Colonic mucosa (tissue), 4 donors: Measurements from ENCODE around the gene MED7. TPM values are rescaled to one million over a fixed set of nuclear protein-coding genes. Genes with fewer than 3 reads are reported as not detected.
"Not testable (repeated sequence)": the region's sequence is repeated elsewhere in the genome, so short reads cannot be mapped to it uniquely, and the experiment has no call there.

Source experiments
- DNase-seq: peaks from one replicate; pipeline ENCODE4 v3.0.0-alpha.2; 2020
- H3K27ac ChIP-seq: fragments of 200-600 bp; one replicate; pipeline ENCODE4 v1.8.0; 2021
- H3K27me3 ChIP-seq: fragments of 200-600 bp; one replicate; pipeline ENCODE4 v1.8.0; 2021
- H3K36me3 ChIP-seq: fragments of 200-600 bp; one replicate; pipeline ENCODE4 v1.8.0; 2021
- H3K4me1 ChIP-seq: fragments of 200-600 bp; one replicate; pipeline ENCODE4 v1.8.0; 2021; ENCODE audit warnings: mild to moderate bottlenecking
- H3K4me3 ChIP-seq: fragments of 200-600 bp; one replicate; pipeline ENCODE4 v1.8.0; 2021
- H3K9ac ChIP-seq, 2 donors: one replicate each; pipeline ENCODE4 v1.7.0; 2013; ENCODE audit warnings: control low read depth in 2 of 2, low read depth in 2 of 2, low read length in 2 of 2
- H3K9me3 ChIP-seq: fragments of 200-600 bp; one replicate; pipeline ENCODE4 v1.8.0; 2021
- intact Hi-C: fragments of 100-400 bp; cut with DNase I; formaldehyde crosslinking; loops from one replicate; pipeline ENCODE4 v1.14.1; 2022
- total RNA-seq, 2 donors: library from RNA; stranded (reverse); fragmentation: NEBNext Ultra II Directional in 1 of 2; extraction: Animal tissue kit (Norgen Biotek cat#: 25700) in 1 of 2; gene quantifications; one replicate each; pipeline ENCODE4 v1.2.1, GENCODE V29; 2021
- TF ChIP-seq, protein P1 (sequence below): fragments of 200-600 bp; IDR thresholded peaks from one replicate; pipeline ENCODE4 v1.8.0; 2022; ENCODE audit warnings: antibody characterized with exemption, mild to moderate bottlenecking
- donor health status: healthy.
- donor health status: DM: no; HTN: no; CAD: no.
- donor health status: DM: no; HTN: no; CAD: no.

MED7 gene
- total RNA-seq = 10 to 100 TPM; 13.9 to 14.9 TPM

GRCh38 chr5:157142317-157143126 lies at the start of gene MED7:
Gene MED7, minus strand, starts transcription at chr5:157142865. Its CDS starts 3,434 bp downstream, at chr5:157139431.
- Histone ChIP-seq H3K4me1 (peaks cover 10% of the 10 kb centered on the region), H3K9me3 (no peaks in the 10 kb centered on the region), H3K27ac (peak within 1 kb of the TSS; percentile 91), H3K4me3 (peak within 1 kb of the TSS; percentile 89), H3K36me3 (peaks cover 3% of the 10 kb centered on the region), H3K9ac (peak within 1 kb of the TSS; percentile 86 to 99), H3K27me3 (no peaks in the 10 kb centered on the region)
- intact Hi-C loops = loop anchor here (10.0 kb wide), 1 partner anchor 102 kb away; no protein-coding TSS in a partner anchor
- TF ChIP-seq, protein P1, sequence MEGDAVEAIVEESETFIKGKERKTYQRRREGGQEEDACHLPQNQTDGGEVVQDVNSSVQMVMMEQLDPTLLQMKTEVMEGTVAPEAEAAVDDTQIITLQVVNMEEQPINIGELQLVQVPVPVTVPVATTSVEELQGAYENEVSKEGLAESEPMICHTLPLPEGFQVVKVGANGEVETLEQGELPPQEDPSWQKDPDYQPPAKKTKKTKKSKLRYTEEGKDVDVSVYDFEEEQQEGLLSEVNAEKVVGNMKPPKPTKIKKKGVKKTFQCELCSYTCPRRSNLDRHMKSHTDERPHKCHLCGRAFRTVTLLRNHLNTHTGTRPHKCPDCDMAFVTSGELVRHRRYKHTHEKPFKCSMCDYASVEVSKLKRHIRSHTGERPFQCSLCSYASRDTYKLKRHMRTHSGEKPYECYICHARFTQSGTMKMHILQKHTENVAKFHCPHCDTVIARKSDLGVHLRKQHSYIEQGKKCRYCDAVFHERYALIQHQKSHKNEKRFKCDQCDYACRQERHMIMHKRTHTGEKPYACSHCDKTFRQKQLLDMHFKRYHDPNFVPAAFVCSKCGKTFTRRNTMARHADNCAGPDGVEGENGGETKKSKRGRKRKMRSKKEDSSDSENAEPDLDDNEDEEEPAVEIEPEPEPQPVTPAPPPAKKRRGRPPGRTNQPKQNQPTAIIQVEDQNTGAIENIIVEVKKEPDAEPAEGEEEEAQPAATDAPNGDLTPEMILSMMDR = no peak
- peak; percentile 96 for DNase-seq

- intact Hi-C loops = no loop called here
- H3K9ac ChIP-seq = no peak overlapping the region
- H3K4me3 ChIP-seq = no peak overlapping the region
- H3K9me3 ChIP-seq = no peaks in the 10 kb centered on the region
- TF ChIP-seq, protein P1 = no peak
- no peaks in the 10 kb centered on the region for H3K36me3 ChIP-seq
- no peaks in the 10 kb centered on the region for H3K27me3 ChIP-seq
- no peak for DNase-seq
- H3K27ac ChIP-seq = no peak overlapping the region
- H3K4me1 ChIP-seq = no peaks in the 10 kb centered on the region
Observed at GRCh38 chr5:157189223-157189622, 46.6 kb upstream of the MED7 start.

GRCh38 chr5:157188270-157188669 lies 45.6 kb upstream of the MED7 start:
- intact Hi-C loops = no loop called here
- no peak for DNase-seq
- no peak overlapping the region for H3K27ac ChIP-seq
- no peak overlapping the region for H3K4me3 ChIP-seq
- H3K36me3 ChIP-seq = no peaks in the 10 kb centered on the region
- TF ChIP-seq, protein P1 = no peak
- H3K27me3 ChIP-seq = no peaks in the 10 kb centered on the region
- no peaks in the 10 kb centered on the region for H3K4me1 ChIP-seq
- H3K9ac ChIP-seq = no peak overlapping the region
- no peaks in the 10 kb centered on the region for H3K9me3 ChIP-seq

- no peak overlapping the region for H3K4me3 ChIP-seq
- intact Hi-C loops = no loop called here
- TF ChIP-seq, protein P1 = no peak
- DNase-seq = no peak
- no peaks in the 10 kb centered on the region for H3K4me1 ChIP-seq
- no peak overlapping the region for H3K9ac ChIP-seq
- no peaks in the 10 kb centered on the region for H3K9me3 ChIP-seq
- H3K27me3 ChIP-seq = no peaks in the 10 kb centered on the region
- no peaks in the 10 kb centered on the region for H3K36me3 ChIP-seq
- no peak overlapping the region for H3K27ac ChIP-seq
Observed at GRCh38 chr5:157187046-157187754, 44.5 kb upstream of the MED7 start.

DNA sequence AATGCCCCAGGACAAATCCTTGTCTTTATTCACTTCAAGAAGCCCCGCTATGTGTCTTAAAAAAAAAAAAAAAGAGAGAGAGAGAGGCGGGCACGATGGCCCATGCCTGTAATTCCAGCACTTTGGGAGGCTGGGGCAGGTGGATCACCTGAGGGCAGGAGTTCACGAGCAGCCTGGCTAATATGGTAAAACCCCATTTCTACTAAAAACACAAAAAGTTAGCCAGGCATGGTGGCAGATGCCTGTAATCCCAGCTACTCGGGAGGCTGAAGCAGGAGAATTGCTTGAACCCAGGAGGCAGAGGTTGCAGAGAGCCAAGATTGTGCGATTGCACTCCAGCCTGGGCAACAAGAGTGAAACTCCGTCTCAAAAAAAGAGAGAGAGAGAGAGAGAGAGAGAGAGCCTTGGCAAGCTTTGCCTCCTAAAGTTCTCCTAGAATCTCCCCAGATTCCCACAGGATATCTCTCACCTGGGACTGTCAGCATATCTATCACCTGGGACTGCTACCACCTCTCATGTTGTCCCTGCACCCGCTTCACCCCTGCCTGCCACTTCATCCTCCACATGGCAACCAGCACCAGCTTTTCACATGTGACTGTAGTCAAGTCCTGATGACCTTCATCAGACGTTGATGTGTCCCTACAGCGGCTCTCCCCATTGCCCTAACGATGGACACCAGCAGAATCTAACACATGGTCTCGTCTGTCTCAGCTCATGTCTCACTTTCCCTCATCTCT lies 43.8 kb upstream of the MED7 start:
- no peaks in the 10 kb centered on the region for H3K4me1 ChIP-seq
- no peak for DNase-seq
- no peak overlapping the region for H3K4me3 ChIP-seq
- no peaks in the 10 kb centered on the region for H3K36me3 ChIP-seq
- H3K27me3 ChIP-seq = no peaks in the 10 kb centered on the region
- TF ChIP-seq, protein P1 = no peak
- H3K9me3 ChIP-seq = no peaks in the 10 kb centered on the region
- intact Hi-C loops = no loop called here
- no peak overlapping the region for H3K27ac ChIP-seq
- H3K9ac ChIP-seq = no peak overlapping the region

GRCh38 chr5:157185122-157185521 lies 42.5 kb upstream of the MED7 start:
- H3K27ac ChIP-seq, H3K27me3 ChIP-seq, H3K4me1 ChIP-seq, DNase-seq, intact Hi-C loops, H3K36me3 ChIP-seq, H3K4me3 ChIP-seq, H3K9ac ChIP-seq, H3K9me3 ChIP-seq: not testable (repeated sequence)
